ENCODE data around the gene CDC20. TPM values are rescaled to one million over a fixed set of nuclear protein-coding genes. Genes with fewer than 3 reads are reported as not detected.
A peak's percentile ranks its signal among the peaks of the same experiment; 100 is the strongest.

Gene CDC20
- total RNA-seq, 1 donor from 2014 or later: 14.5 TPM

GRCh38 chr1:43382027-43382779, 23.4 kb downstream of the CDC20 start:
- Mint-ChIP-seq H3K36me3 (ENCODE audit: low read depth) (peaks cover 33% of the 10 kb centered on the region), H3K4me1 (ENCODE audit: low read depth) (no peaks in the 10 kb centered on the region), H3K27me3 (ENCODE audit: low read depth) (no peaks in the 10 kb centered on the region), H3K4me3 (ENCODE audit: unreplicated experiment) (no peak overlapping the region), H3K9me3 (ENCODE audit: low read depth) (no peaks in the 10 kb centered on the region), H3K27ac (ENCODE audit: unreplicated experiment) (peak overlapping the region; percentile 18)
- DNase-seq (ENCODE audit: low spot score): no peak
- TF ChIP-seq CTCF (IDR thresholded peaks at IDR 0.05): no peak

- peaks cover 33% of the 10 kb centered on the region for H3K36me3 Mint-ChIP-seq (ENCODE audit: low read depth)
These were observed 24.7 kb downstream of the CDC20 start for GRCh38 chr1:43383449-43383848.

GRCh38 chr1:43386676-43387075, 27.9 kb downstream of the CDC20 start:
- no peak for DNase-seq (ENCODE audit: low spot score)
- no peak overlapping the region for H3K27ac Mint-ChIP-seq (ENCODE audit: unreplicated experiment)
- no peaks in the 10 kb centered on the region for H3K27me3 Mint-ChIP-seq (ENCODE audit: low read depth)
- peaks cover 33% of the 10 kb centered on the region for H3K36me3 Mint-ChIP-seq (ENCODE audit: low read depth)
- H3K4me3 Mint-ChIP-seq (ENCODE audit: unreplicated experiment): no peak overlapping the region
- H3K4me1 Mint-ChIP-seq (ENCODE audit: low read depth): peaks cover 37% of the 10 kb centered on the region
- H3K9me3 Mint-ChIP-seq (ENCODE audit: low read depth): no peaks in the 10 kb centered on the region
- TF ChIP-seq CTCF (IDR thresholded peaks at IDR 0.05): no peak

More at GRCh38 chr1:43383449-43383848, 24.7 kb downstream of the CDC20 start:
- TF ChIP-seq CTCF (IDR thresholded peaks at IDR 0.05): peak; percentile 54
- DNase-seq (ENCODE audit: low spot score): no peak
- H3K9me3 Mint-ChIP-seq (ENCODE audit: low read depth): no peaks in the 10 kb centered on the region
- H3K27ac Mint-ChIP-seq (ENCODE audit: unreplicated experiment): no peak overlapping the region
- peaks cover 11% of the 10 kb centered on the region for H3K4me1 Mint-ChIP-seq (ENCODE audit: low read depth)
- H3K27me3 Mint-ChIP-seq (ENCODE audit: low read depth): no peaks in the 10 kb centered on the region
- H3K4me3 Mint-ChIP-seq (ENCODE audit: unreplicated experiment): no peak overlapping the region

GRCh38 chr1:43387976-43388599, 29.3 kb downstream of the CDC20 start:
- H3K36me3 Mint-ChIP-seq (ENCODE audit: low read depth): peaks cover 29% of the 10 kb centered on the region
- peak overlapping the region; percentile 100 for H3K4me3 Mint-ChIP-seq (ENCODE audit: unreplicated experiment)
- H3K27me3 Mint-ChIP-seq (ENCODE audit: low read depth): no peaks in the 10 kb centered on the region
- peaks cover 37% of the 10 kb centered on the region for H3K4me1 Mint-ChIP-seq (ENCODE audit: low read depth)
- TF ChIP-seq CTCF (IDR thresholded peaks at IDR 0.05): no peak
- no peaks in the 10 kb centered on the region for H3K9me3 Mint-ChIP-seq (ENCODE audit: low read depth)
- peak overlapping the region; percentile 100 for H3K27ac Mint-ChIP-seq (ENCODE audit: unreplicated experiment)
- DNase-seq (ENCODE audit: low spot score): no peak

GRCh38 chr1:43388613-43389012, 29.8 kb downstream of the CDC20 start:
- H3K27me3 Mint-ChIP-seq (ENCODE audit: low read depth): no peaks in the 10 kb centered on the region
- H3K27ac Mint-ChIP-seq (ENCODE audit: unreplicated experiment): peak overlapping the region; percentile 100
- no peak for DNase-seq (ENCODE audit: low spot score)
- H3K36me3 Mint-ChIP-seq (ENCODE audit: low read depth): peaks cover 25% of the 10 kb centered on the region
- H3K9me3 Mint-ChIP-seq (ENCODE audit: low read depth): no peaks in the 10 kb centered on the region
- H3K4me1 Mint-ChIP-seq (ENCODE audit: low read depth): peaks cover 37% of the 10 kb centered on the region
- peak overlapping the region; percentile 100 for H3K4me3 Mint-ChIP-seq (ENCODE audit: unreplicated experiment)
- TF ChIP-seq CTCF (IDR thresholded peaks at IDR 0.05): no peak
